Measurements from ENCODE around the gene FBXO17.

The FBXO17 gene, protein sequence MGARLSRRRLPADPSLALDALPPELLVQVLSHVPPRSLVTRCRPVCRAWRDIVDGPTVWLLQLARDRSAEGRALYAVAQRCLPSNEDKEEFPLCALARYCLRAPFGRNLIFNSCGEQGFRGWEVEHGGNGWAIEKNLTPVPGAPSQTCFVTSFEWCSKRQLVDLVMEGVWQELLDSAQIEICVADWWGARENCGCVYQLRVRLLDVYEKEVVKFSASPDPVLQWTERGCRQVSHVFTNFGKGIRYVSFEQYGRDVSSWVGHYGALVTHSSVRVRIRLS

GRCh38 chr19:38975214-38975860, at the start of gene FBXO17:
Gene FBXO17, minus strand, starts transcription at chr19:38975742. Its CDS starts 25,423 bp downstream, at chr19:38950319.
- in situ Hi-C loops (cut with MboI; ENCODE audit: low sequenced_read_pairs, unreplicated experiment) = no loop called here

GRCh38 chr19:39024875-39025641, 49.5 kb upstream of the FBXO17 start:
- DNase-seq (ENCODE audit: low spot score) = no peak
- no peak for TF ChIP-seq CTCF (IDR thresholded peaks at IDR 0.05; ENCODE audit: borderline replicate concordance, control extremely low read depth, extremely low read depth, insufficient read depth, missing control alignments)
- in situ Hi-C loops (cut with MboI; ENCODE audit: low sequenced_read_pairs, unreplicated experiment) = no loop called here

More at GRCh38 chr19:38975214-38975860, at the start of gene FBXO17:
- DNase-seq (ENCODE audit: low spot score) = peak; percentile 48
- TF ChIP-seq CTCF (IDR thresholded peaks at IDR 0.05; ENCODE audit: borderline replicate concordance, control extremely low read depth, extremely low read depth, insufficient read depth, missing control alignments) = no peak

- peak; percentile 58 for DNase-seq (ENCODE audit: low spot score)
- no peak for TF ChIP-seq CTCF (IDR thresholded peaks at IDR 0.05; ENCODE audit: borderline replicate concordance, control extremely low read depth, extremely low read depth, insufficient read depth, missing control alignments)
- in situ Hi-C loops (cut with MboI; ENCODE audit: low sequenced_read_pairs, unreplicated experiment) = no loop called here
Observed at GRCh38 chr19:39021063-39021462, 45.5 kb upstream of the FBXO17 start.

GRCh38 chr19:39017646-39018045, 42.1 kb upstream of the FBXO17 start:
- DNase-seq (ENCODE audit: low spot score) = no peak
- no peak for TF ChIP-seq CTCF (IDR thresholded peaks at IDR 0.05; ENCODE audit: borderline replicate concordance, control extremely low read depth, extremely low read depth, insufficient read depth, missing control alignments)
- in situ Hi-C loops (cut with MboI; ENCODE audit: low sequenced_read_pairs, unreplicated experiment) = no loop called here

DNA sequence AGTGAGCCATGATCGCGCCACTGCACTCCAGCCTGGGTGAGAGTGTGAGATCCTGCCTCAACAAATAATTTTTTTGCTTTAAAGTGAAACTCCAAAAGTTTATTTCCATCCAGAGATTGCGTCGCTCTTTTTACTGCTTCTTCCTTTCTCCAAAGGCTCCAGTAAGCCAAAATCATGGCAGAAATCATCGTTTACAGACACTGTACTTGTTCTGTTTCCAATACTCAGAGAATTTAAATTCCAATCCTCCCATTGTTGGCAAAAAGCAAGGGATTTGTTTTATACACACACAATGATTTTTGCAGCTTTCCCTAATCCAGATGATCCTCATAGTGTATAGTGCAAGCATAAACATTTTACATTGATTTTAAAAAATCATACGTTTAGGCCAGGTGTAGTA, 41.5 kb upstream of the FBXO17 start:
- TF ChIP-seq CTCF (IDR thresholded peaks at IDR 0.05; ENCODE audit: borderline replicate concordance, control extremely low read depth, extremely low read depth, insufficient read depth, missing control alignments) = no peak
- in situ Hi-C loops (cut with MboI; ENCODE audit: low sequenced_read_pairs, unreplicated experiment) = no loop called here
- no peak for DNase-seq (ENCODE audit: low spot score)

GRCh38 chr19:39014037-39014436, 38.5 kb upstream of the FBXO17 start:
- TF ChIP-seq CTCF (IDR thresholded peaks at IDR 0.05; ENCODE audit: borderline replicate concordance, control extremely low read depth, extremely low read depth, insufficient read depth, missing control alignments) = no peak
- in situ Hi-C loops (cut with MboI; ENCODE audit: low sequenced_read_pairs, unreplicated experiment) = no loop called here
- DNase-seq (ENCODE audit: low spot score) = no peak

Measured in GM13976 (cell line).